Measurements from ENCODE around the gene CTIF. TPM values are rescaled to one million over a fixed set of nuclear protein-coding genes. Genes with fewer than 3 reads are reported as not detected.

CTIF gene
- total RNA-seq, 1 donor from 2014 or later, result 67.9 TPM

- peaks cover 10% of the 10 kb centered on the region for H3K9me3 Mint-ChIP-seq
- H3K4me3 Mint-ChIP-seq, result no peak overlapping the region
- H3K36me3 Mint-ChIP-seq, result peaks cover 16% of the 10 kb centered on the region
- H3K27me3 Mint-ChIP-seq (ENCODE audit: low read depth), result no peaks in the 10 kb centered on the region
- TF ChIP-seq CTCF (IDR thresholded peaks at IDR 0.05; ENCODE audit: unreplicated experiment), result no peak
- peak overlapping the region; percentile 93 for H3K27ac Mint-ChIP-seq
- peaks cover 29% of the 10 kb centered on the region for H3K4me1 Mint-ChIP-seq
- peak in 1 of 2 experiments; percentile 34 for DNase-seq (ENCODE audit: low spot score in 2 of 2, unreplicated experiment in 2 of 2)
Measured at GRCh38 chr18:48663096-48663930, 124.5 kb downstream of the CTIF start.

DNA sequence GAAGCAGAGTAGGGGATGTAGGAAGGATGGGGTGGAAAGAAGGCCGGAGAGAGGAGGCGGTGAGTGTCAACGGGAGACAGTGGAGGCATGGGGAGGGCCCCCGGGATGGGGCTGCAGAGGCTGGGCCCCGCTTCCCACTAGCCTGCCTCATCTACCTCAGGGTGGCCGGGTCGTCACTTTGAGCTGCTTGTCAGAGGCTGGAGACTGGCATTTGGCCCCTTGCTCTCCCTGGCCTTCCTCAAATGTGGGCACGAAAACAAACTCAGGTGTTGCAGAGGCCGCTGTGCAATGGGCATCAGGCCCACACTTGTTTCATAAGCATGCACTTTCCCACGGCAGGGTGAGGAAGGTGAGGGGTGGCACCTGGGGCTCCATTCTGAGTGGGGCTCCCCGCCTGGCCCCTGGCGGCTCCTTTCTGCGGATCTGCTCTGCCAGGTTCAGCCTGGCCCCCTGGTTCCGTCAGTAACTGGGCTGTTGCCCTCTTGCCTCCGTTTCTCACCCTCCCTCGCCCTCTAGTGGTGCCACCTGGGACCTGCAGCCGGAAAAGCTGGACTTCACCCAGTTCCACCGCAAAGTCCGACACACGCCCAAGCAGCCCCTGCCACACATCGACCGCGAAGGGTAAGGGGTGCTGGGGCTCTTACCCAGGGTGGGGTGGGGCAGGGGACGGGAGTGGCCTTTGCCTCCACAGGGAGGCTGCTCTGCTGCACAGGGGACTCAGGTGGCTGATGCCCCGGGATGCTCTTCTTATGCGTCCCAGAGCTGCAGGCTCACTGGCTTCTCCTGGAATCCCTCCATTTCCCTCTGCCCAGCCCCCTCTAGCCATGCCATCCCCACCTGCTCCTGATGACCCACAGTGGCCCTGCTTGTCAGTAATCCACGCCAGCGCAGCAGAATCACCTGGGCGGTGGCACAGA lies 125.4 kb downstream of the CTIF start:
- no peak overlapping the region for H3K27ac Mint-ChIP-seq
- no peak overlapping the region for H3K4me3 Mint-ChIP-seq
- DNase-seq (ENCODE audit: low spot score in 2 of 2, unreplicated experiment in 2 of 2), result peak in 1 of 2 experiments; percentile 81
- TF ChIP-seq CTCF (IDR thresholded peaks at IDR 0.05; ENCODE audit: unreplicated experiment), result peak; percentile 90
- H3K4me1 Mint-ChIP-seq, result peaks cover 29% of the 10 kb centered on the region
- peaks cover 10% of the 10 kb centered on the region for H3K9me3 Mint-ChIP-seq
- no peaks in the 10 kb centered on the region for H3K27me3 Mint-ChIP-seq (ENCODE audit: low read depth)
- peaks cover 16% of the 10 kb centered on the region for H3K36me3 Mint-ChIP-seq

DNA sequence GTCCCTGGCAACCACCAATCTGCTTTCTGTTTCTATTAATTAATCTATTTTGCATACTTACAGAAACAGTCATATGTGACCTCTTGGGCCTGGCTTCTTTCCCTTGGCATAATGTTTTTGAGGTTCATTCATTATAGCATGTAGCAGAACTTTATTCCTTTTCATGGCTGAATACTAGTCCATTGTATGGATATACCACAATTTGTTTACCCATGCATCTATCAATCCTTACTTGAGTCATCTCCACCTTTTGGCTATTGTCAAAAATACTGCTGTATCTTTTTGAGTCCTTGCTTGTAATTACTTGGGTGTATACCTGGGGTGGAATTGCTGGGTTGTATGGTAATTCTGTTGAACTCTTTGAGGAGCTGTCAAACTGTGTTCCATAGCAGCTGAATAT lies 126.8 kb downstream of the CTIF start:
- Mint-ChIP-seq H3K9me3 (peaks cover 10% of the 10 kb centered on the region), H3K4me3 (no peak overlapping the region), H3K27me3 (ENCODE audit: low read depth) (no peaks in the 10 kb centered on the region), H3K27ac (no peak overlapping the region), H3K4me1 (peaks cover 26% of the 10 kb centered on the region), H3K36me3 (peaks cover 24% of the 10 kb centered on the region)
- no peak for TF ChIP-seq CTCF (IDR thresholded peaks at IDR 0.05; ENCODE audit: unreplicated experiment)
- DNase-seq (ENCODE audit: low spot score in 2 of 2, unreplicated experiment in 2 of 2), result no peak

GRCh38 chr18:48666613-48667012 lies 127.8 kb downstream of the CTIF start:
- peaks cover 33% of the 10 kb centered on the region for H3K36me3 Mint-ChIP-seq
- H3K9me3 Mint-ChIP-seq, result peaks cover 16% of the 10 kb centered on the region
- H3K4me3 Mint-ChIP-seq, result no peak overlapping the region
- DNase-seq (ENCODE audit: low spot score in 2 of 2, unreplicated experiment in 2 of 2), result no peak
- H3K27ac Mint-ChIP-seq, result no peak overlapping the region
- no peaks in the 10 kb centered on the region for H3K27me3 Mint-ChIP-seq (ENCODE audit: low read depth)
- peaks cover 17% of the 10 kb centered on the region for H3K4me1 Mint-ChIP-seq
- no peak for TF ChIP-seq CTCF (IDR thresholded peaks at IDR 0.05; ENCODE audit: unreplicated experiment)

DNA sequence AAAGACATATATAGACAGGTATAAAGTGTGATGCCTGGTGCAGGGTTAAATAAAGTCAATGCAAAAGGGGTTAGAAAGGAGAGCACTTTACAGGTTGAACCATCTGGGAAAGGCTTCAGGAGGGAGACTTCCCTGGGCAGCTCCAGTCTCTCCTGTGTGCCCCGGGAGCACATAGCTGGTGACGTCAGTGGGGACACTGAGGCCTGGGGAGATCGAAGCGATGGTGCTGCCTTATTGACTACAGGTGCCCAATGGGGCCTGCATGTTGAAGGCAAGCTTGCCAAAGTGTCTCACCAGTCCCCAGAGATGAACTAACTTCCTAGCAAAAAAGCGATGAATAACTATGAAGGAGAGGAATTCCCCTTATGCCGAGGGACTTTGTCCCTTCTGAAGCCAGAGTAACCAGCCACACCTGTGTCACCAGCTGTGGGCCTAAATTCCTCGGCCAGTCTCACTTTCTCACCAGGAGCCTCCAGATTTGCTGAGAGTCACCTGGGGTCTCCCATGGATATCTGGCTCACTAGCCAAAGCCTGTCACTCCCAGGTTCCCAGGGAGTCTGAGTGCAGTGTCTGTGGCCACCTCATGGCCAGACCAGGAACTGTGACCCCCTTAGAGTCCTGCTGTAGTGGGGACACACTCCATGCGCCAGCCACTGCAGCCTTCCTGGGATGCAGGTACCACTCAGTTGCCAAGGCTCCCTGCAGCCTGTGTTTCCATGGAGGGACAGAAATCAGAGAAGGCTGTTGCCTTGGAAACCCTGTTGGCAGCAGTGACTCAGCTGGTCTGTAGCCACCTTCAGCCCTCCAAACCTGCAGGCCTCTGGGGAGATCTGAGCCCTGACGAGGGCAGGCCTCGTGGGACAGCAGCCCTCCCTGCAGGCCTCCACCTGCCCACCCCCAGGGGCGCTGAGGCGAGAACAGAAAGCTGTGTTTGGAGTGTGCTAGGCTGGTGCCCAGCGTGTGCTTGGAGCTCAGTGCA lies 128.7 kb downstream of the CTIF start:
- peaks cover 7% of the 10 kb centered on the region for H3K4me1 Mint-ChIP-seq
- no peak overlapping the region for H3K4me3 Mint-ChIP-seq
- H3K36me3 Mint-ChIP-seq, result peaks cover 35% of the 10 kb centered on the region
- no peaks in the 10 kb centered on the region for H3K27me3 Mint-ChIP-seq (ENCODE audit: low read depth)
- peak in 1 of 2 experiments; percentile 25 for DNase-seq (ENCODE audit: low spot score in 2 of 2, unreplicated experiment in 2 of 2)
- H3K27ac Mint-ChIP-seq, result no peak overlapping the region
- peak; percentile 29 for TF ChIP-seq CTCF (IDR thresholded peaks at IDR 0.05; ENCODE audit: unreplicated experiment)
- H3K9me3 Mint-ChIP-seq, result peaks cover 18% of the 10 kb centered on the region

Data from mesothelial cell of epicardium (in vitro differentiated cells).